Activated CD8-positive, alpha-beta T cell treated with anti-CD3 and anti-CD28 coated beads for 36 hours (primary cell): Measurements from ENCODE around the gene R3HDM2. TPM values are rescaled to one million over a fixed set of nuclear protein-coding genes. Genes with fewer than 3 reads are reported as not detected.

Source experiments
- ATAC-seq: fragments of 200-7000 bp; cut with Tn5 transposase; one replicate; pipeline ENCODE4 v1.10.0; 2021; ENCODE audit warnings: mild to moderate bottlenecking, moderate library complexity
- CTCF ChIA-PET: fragments of 350-600 bp; sonication (Branson Sonifier 250); formaldehyde crosslinking; loops from one replicate; lab custom pipeline; 2021; ENCODE audit warnings: antibody characterized with exemption; lab: Charles Lee
- POLR2A ChIA-PET: fragments of 350-600 bp; sonication (Branson Sonifier 250); formaldehyde crosslinking; loops from one replicate; lab custom pipeline; 2021; ENCODE audit warnings: antibody characterized with exemption; lab: Charles Lee
- DNase-seq: peaks from one replicate; pipeline ENCODE4 v3.0.0-alpha.2; 2020
- H3K27ac Mint-ChIP-seq: one replicate; pipeline ENCODE4 v1.8.0; 2021; ENCODE audit warnings: mild to moderate bottlenecking, mixed read lengths
- H3K27me3 Mint-ChIP-seq: one replicate; pipeline ENCODE4 v1.8.0; 2021; ENCODE audit warnings: mixed read lengths
- H3K36me3 Mint-ChIP-seq: one replicate; pipeline ENCODE4 v1.8.0; 2021; ENCODE audit warnings: low read depth, mixed read lengths
- H3K4me1 Mint-ChIP-seq: one replicate; pipeline ENCODE4 v1.8.0; 2021; ENCODE audit warnings: low read depth, mixed read lengths
- H3K4me3 Mint-ChIP-seq: one replicate; pipeline ENCODE4 v1.8.0; 2021; ENCODE audit warnings: mild to moderate bottlenecking, moderate library complexity, mixed read lengths
- H3K9me3 Mint-ChIP-seq: one replicate; pipeline ENCODE4 v1.8.0; 2021; ENCODE audit warnings: mixed read lengths
- intact Hi-C: fragments of 100-400 bp; cut with micrococcal nuclease; formaldehyde crosslinking; loops from one replicate; pipeline ENCODE4 v1.10.0; 2022
- total RNA-seq, 2 experiments: library from RNA; stranded (reverse); gene quantifications; one replicate each; pipeline ENCODE4 v1.2.3, GENCODE V29; 2021
- TF ChIP-seq, protein P1 (sequence below): fragments of 200-600 bp; IDR thresholded peaks from one replicate; pipeline ENCODE4 v1.8.0; 2022; ENCODE audit warnings: antibody characterized with exemption, mild to moderate bottlenecking

The R3HDM2 gene
- total RNA-seq, 2 experiments from 2014 or later, result 33.2 to 44.0 TPM

GRCh38 chr12:57272337-57273151 is 158.3 kb downstream of the R3HDM2 start:
- Mint-ChIP-seq H3K9me3 (no peaks in the 10 kb centered on the region), H3K4me1 (peaks cover 12% of the 10 kb centered on the region), H3K4me3 (no peak overlapping the region), H3K36me3 (peaks cover 29% of the 10 kb centered on the region), H3K27me3 (no peaks in the 10 kb centered on the region), H3K27ac (no peak overlapping the region)
- intact Hi-C loops, result no loop called here
- ATAC-seq (no peak), DNase-seq (no peak)
- ChIA-PET CTCF (interaction anchor here (0.8 to 2.5 kb wide), 6 partner anchors 9 to 186 kb away, joined by 3 to 7 read pairs (median 4); no protein-coding TSS in a partner anchor), POLR2A (interaction anchor here (1.0 kb wide), 1 partner anchor 10 kb away, joined by 3 read pairs; no protein-coding TSS in a partner anchor)
- TF ChIP-seq, protein P1, sequence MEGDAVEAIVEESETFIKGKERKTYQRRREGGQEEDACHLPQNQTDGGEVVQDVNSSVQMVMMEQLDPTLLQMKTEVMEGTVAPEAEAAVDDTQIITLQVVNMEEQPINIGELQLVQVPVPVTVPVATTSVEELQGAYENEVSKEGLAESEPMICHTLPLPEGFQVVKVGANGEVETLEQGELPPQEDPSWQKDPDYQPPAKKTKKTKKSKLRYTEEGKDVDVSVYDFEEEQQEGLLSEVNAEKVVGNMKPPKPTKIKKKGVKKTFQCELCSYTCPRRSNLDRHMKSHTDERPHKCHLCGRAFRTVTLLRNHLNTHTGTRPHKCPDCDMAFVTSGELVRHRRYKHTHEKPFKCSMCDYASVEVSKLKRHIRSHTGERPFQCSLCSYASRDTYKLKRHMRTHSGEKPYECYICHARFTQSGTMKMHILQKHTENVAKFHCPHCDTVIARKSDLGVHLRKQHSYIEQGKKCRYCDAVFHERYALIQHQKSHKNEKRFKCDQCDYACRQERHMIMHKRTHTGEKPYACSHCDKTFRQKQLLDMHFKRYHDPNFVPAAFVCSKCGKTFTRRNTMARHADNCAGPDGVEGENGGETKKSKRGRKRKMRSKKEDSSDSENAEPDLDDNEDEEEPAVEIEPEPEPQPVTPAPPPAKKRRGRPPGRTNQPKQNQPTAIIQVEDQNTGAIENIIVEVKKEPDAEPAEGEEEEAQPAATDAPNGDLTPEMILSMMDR, result no peak

- Mint-ChIP-seq H3K27me3 (no peaks in the 10 kb centered on the region), H3K4me1 (peaks cover 14% of the 10 kb centered on the region), H3K27ac (no peak overlapping the region), H3K9me3 (no peaks in the 10 kb centered on the region), H3K36me3 (peaks cover 28% of the 10 kb centered on the region), H3K4me3 (no peak overlapping the region)
- TF ChIP-seq, protein P1, result no peak
- intact Hi-C loops, result no loop called here
- CTCF ChIA-PET, result interaction anchor here (0.9 to 2.2 kb wide), 5 partner anchors 28 to 191 kb away, joined by 3 to 9 read pairs (median 4); partner anchors contain the start of gene GLI1
- DNase-seq (no peak), ATAC-seq (no peak)
- POLR2A ChIA-PET, result interaction anchor here (0.6 to 0.7 kb wide), 2 partner anchors 177 to 267 kb away, joined by 3 read pairs; no protein-coding TSS in a partner anchor
Observed at GRCh38 chr12:57270966-57271470, 159.8 kb downstream of the R3HDM2 start.

DNA sequence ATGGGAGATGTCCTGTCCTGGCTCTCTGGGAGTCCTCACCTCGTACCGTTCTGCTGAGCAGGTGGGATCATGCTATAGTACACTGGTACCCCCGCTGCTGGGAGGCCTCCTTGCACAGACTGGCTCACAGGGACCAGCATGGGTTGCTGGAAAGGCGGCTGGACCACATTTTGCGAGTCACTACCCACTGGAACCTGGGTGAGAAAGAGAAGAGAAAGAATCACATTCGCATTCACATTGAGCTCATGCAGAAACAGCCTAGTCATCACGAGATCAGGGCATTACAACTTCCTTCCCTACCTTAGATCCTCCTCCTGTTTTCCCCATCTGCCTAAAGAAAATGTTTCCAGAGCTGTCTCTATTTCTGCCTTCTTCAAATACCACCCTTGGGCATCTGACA is 162.6 kb downstream of the R3HDM2 start:
- intact Hi-C loops, result no loop called here
- no peaks in the 10 kb centered on the region for H3K9me3 Mint-ChIP-seq
- TF ChIP-seq, protein P1, result no peak
- no peaks in the 10 kb centered on the region for H3K27me3 Mint-ChIP-seq
- H3K4me3 Mint-ChIP-seq, result no peak overlapping the region
- H3K27ac Mint-ChIP-seq, result peak overlapping the region; percentile 68
- peaks cover 13% of the 10 kb centered on the region for H3K4me1 Mint-ChIP-seq
- ChIA-PET POLR2A (no interaction called here), CTCF (interaction anchor here (0.6 to 1.3 kb wide), 3 partner anchors 9 to 22 kb away, joined by 3 read pairs; no protein-coding TSS in a partner anchor)
- DNase-seq (peak; percentile 36), ATAC-seq (peak; percentile 69)
- peaks cover 21% of the 10 kb centered on the region for H3K36me3 Mint-ChIP-seq

GRCh38 chr12:57266681-57267080 is 164.2 kb downstream of the R3HDM2 start:
- TF ChIP-seq, protein P1, result no peak
- H3K4me3 Mint-ChIP-seq, result no peak overlapping the region
- peaks cover 23% of the 10 kb centered on the region for H3K36me3 Mint-ChIP-seq
- CTCF ChIA-PET, result interaction anchor here (1.1 to 3.3 kb wide), 3 partner anchors 16 to 186 kb away, joined by 3 to 22 read pairs (median 5); partner anchors contain the start of gene STAC3
- POLR2A ChIA-PET, result interaction anchor here (0.7 to 1.2 kb wide), 2 partner anchors 11 to 71 kb away, joined by 3 read pairs; no protein-coding TSS in a partner anchor
- H3K9me3 Mint-ChIP-seq, result no peaks in the 10 kb centered on the region
- peaks cover 13% of the 10 kb centered on the region for H3K4me1 Mint-ChIP-seq
- no peaks in the 10 kb centered on the region for H3K27me3 Mint-ChIP-seq
- DNase-seq, result no peak
- intact Hi-C loops, result no loop called here
- peak overlapping the region; percentile 79 for H3K27ac Mint-ChIP-seq
- ATAC-seq, result no peak
